DOHH2 (cell line): ENCODE results near the gene SNRK.

ENCODE experiments used
- H3F3A ChIP-seq: fragments of 200-600 bp; sonication (generic), shearing (Covaris generic); 2 replicates; pipeline ENCODE4 v1.6.0; 2016; ENCODE audit warnings: antibody characterized with exemption, mild to moderate bottlenecking; ENCODE audit not compliant: control insufficient read depth, insufficient read depth
- H3K27ac ChIP-seq: fragments of 200-600 bp; sonication (generic); 2 replicates; pipeline ENCODE4 v1.5.1; 2014; ENCODE audit warnings: low read depth, mild to moderate bottlenecking, low read length, moderate library complexity
- H3K27me3 ChIP-seq: fragments of 200-600 bp; sonication (generic); 2 replicates; pipeline ENCODE4 v1.6.1; 2014; ENCODE audit warnings: mild to moderate bottlenecking, low read length, mixed read lengths; ENCODE audit not compliant: control insufficient read depth
- H3K36me3 ChIP-seq: fragments of 200-600 bp; sonication (generic); 2 replicates; pipeline ENCODE4 v1.6.1; 2014; ENCODE audit warnings: mild to moderate bottlenecking, low read length, moderate library complexity, mixed read lengths; ENCODE audit not compliant: control insufficient read depth
- H3K4me1 ChIP-seq: fragments of 200-600 bp; sonication (generic); 2 replicates; pipeline ENCODE4 v1.6.1; 2014; ENCODE audit warnings: mild to moderate bottlenecking, low read length, mixed read lengths; ENCODE audit not compliant: control insufficient read depth
- H3K4me2 ChIP-seq: fragments of 200-600 bp; sonication (generic); 2 replicates; pipeline ENCODE4 v1.6.0; 2014; ENCODE audit warnings: mild to moderate bottlenecking, low read length, moderate library complexity
- H3K4me3 ChIP-seq: fragments of 200-600 bp; sonication (generic); 2 replicates; pipeline ENCODE4 v1.5.1; 2014; ENCODE audit warnings: mild to moderate bottlenecking, low read length, mixed read lengths
- H3K79me2 ChIP-seq: fragments of 200-600 bp; sonication (generic); 2 replicates; pipeline ENCODE4 v1.6.1; 2014; ENCODE audit warnings: mild to moderate bottlenecking, low read length, mixed read lengths; ENCODE audit not compliant: control insufficient read depth
- H3K9me2 ChIP-seq: fragments of 200-600 bp; sonication (generic); replicated peaks from 2 replicates; pipeline ENCODE4 v1.6.1; 2014; ENCODE audit warnings: mild to moderate bottlenecking, low read length, mixed read lengths; ENCODE audit not compliant: control insufficient read depth
- H3K9me3 ChIP-seq: fragments of 200-600 bp; sonication (generic); 2 replicates; pipeline ENCODE4 v1.6.1; 2014; ENCODE audit warnings: antibody characterized with exemption, low read length, mixed read lengths; ENCODE audit not compliant: control insufficient read depth, insufficient read depth
- H4K20me1 ChIP-seq: fragments of 200-600 bp; sonication (generic); 2 replicates; pipeline ENCODE4 v1.6.0; 2014; ENCODE audit warnings: low read depth, mild to moderate bottlenecking, antibody characterized with exemption, low read length, moderate library complexity; ENCODE audit not compliant: control insufficient read depth, insufficient read depth
- CTCF ChIP-seq: fragments of 200-600 bp; sonication (generic); IDR thresholded peaks from one replicate; pipeline ENCODE4 v1.5.1; 2014; ENCODE audit warnings: antibody characterized with exemption, mild to moderate bottlenecking, low read depth, low read length; ENCODE audit not compliant: poor library complexity, severe bottlenecking
- EZH2phosphoT487 ChIP-seq: fragments of 200-600 bp; sonication (generic); IDR thresholded peaks from 2 replicates; pipeline ENCODE4 v1.6.1; 2017; ENCODE audit warnings: borderline replicate concordance, mild to moderate bottlenecking, antibody characterized with exemption, low read length, moderate library complexity, mixed read lengths

SNRK gene

GRCh38 chr3:43343185-43343584, 56.8 kb downstream of the SNRK start:
- Histone ChIP-seq H3K4me3 (no peak overlapping the region), H3K27ac (no peak overlapping the region), H3K36me3 (peaks cover 51% of the 10 kb centered on the region), H3K9me2 (no peaks in the 10 kb centered on the region), H4K20me1 (no peaks in the 10 kb centered on the region), H3K9me3 (peaks cover 11% of the 10 kb centered on the region), H3K4me1 (no peaks in the 10 kb centered on the region), H3K79me2 (no peaks in the 10 kb centered on the region), H3K4me2 (no peak overlapping the region), H3K27me3 (no peaks in the 10 kb centered on the region), H3F3A (no peaks in the 10 kb centered on the region)
- TF ChIP-seq EZH2phosphoT487 (no peak), CTCF (no peak)

DNA sequence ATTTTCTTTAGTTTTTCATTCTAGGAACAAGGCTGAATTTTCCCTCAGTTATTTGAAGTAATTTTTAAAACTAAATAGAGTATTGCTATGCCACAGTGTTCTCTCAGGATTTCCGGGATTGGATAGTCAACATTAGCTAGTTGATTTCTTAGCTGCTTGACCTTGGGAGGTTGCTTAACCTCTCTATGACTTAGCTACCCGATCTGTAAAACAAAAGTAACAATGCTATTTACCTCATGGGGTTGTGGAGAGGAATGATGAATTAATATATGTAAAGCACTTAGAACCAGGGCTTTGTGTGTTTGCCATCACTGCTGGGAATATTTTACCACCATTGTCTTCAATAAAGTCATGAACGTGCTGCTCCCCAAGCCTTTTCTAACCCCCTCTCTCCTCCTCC, 57.5 kb downstream of the SNRK start:
- Histone ChIP-seq H3F3A (no peaks in the 10 kb centered on the region), H3K4me2 (no peak overlapping the region), H3K27ac (no peak overlapping the region), H3K4me3 (no peak overlapping the region), H3K79me2 (no peaks in the 10 kb centered on the region), H3K36me3 (peaks cover 48% of the 10 kb centered on the region), H3K9me2 (no peaks in the 10 kb centered on the region), H3K9me3 (peaks cover 5% of the 10 kb centered on the region; the same call in 1 of the 2 replicates), H3K27me3 (no peaks in the 10 kb centered on the region), H3K4me1 (no peaks in the 10 kb centered on the region), H4K20me1 (no peaks in the 10 kb centered on the region)
- TF ChIP-seq CTCF (no peak), EZH2phosphoT487 (no peak)

- H3K4me3 ChIP-seq = no peak overlapping the region
- H3K4me2 ChIP-seq = no peak overlapping the region
- no peak for TF ChIP-seq CTCF
- no peak for TF ChIP-seq EZH2phosphoT487
- no peak overlapping the region for H3K27ac ChIP-seq
- H3F3A ChIP-seq = no peaks in the 10 kb centered on the region
- no peaks in the 10 kb centered on the region for H3K9me3 ChIP-seq
- no peaks in the 10 kb centered on the region for H3K9me2 ChIP-seq
- H3K27me3 ChIP-seq = no peaks in the 10 kb centered on the region
- H3K4me1 ChIP-seq = no peaks in the 10 kb centered on the region
- no peaks in the 10 kb centered on the region for H4K20me1 ChIP-seq
- H3K36me3 ChIP-seq = peaks cover 44% of the 10 kb centered on the region
- no peaks in the 10 kb centered on the region for H3K79me2 ChIP-seq
Measured at GRCh38 chr3:43344520-43344919, 58.2 kb downstream of the SNRK start.

GRCh38 chr3:43345246-43345645, 58.9 kb downstream of the SNRK start:
- Histone ChIP-seq H3F3A (no peaks in the 10 kb centered on the region), H3K9me2 (no peaks in the 10 kb centered on the region), H3K27ac (no peak overlapping the region), H3K36me3 (peaks cover 47% of the 10 kb centered on the region), H3K4me2 (no peak overlapping the region), H4K20me1 (no peaks in the 10 kb centered on the region), H3K9me3 (no peaks in the 10 kb centered on the region), H3K4me3 (no peak overlapping the region), H3K27me3 (no peaks in the 10 kb centered on the region), H3K4me1 (no peaks in the 10 kb centered on the region), H3K79me2 (no peaks in the 10 kb centered on the region)
- no peak for TF ChIP-seq CTCF
- TF ChIP-seq EZH2phosphoT487 = no peak
